Prostate gland (tissue), 2 donors: Measurements from ENCODE around the gene HERC3. TPM values are rescaled to one million over a fixed set of nuclear protein-coding genes. Genes with fewer than 3 reads are reported as not detected.

ENCODE experiments used
- DNase-seq: peaks from one replicate; pipeline ENCODE4 v3.0.0-alpha.2; 2019; ENCODE audit warnings: low spot score
- H3K27ac ChIP-seq, 2 donors: fragments of 200-600 bp; sonication (generic); 2 replicates each; pipeline ENCODE4 v1.5.1; 2017 to 2019
- H3K27me3 ChIP-seq: fragments of 200-600 bp; sonication (generic); replicated peaks from 2 replicates; pipeline ENCODE4 v1.5.1; 2019; ENCODE audit not compliant: insufficient read depth
- H3K36me3 ChIP-seq, 2 donors: fragments of 200-600 bp; sonication (generic); 1 replicate in 1 of 2; 2 replicates in 1 of 2; pipeline versions ENCODE4 v1.5.1 to v1.8.1; 2017 to 2019
- H3K4me1 ChIP-seq: fragments of 200-600 bp; sonication (generic); replicated peaks from 2 replicates; pipeline ENCODE4 v1.5.1; 2019
- H3K4me3 ChIP-seq, 2 donors: fragments of 200-600 bp; sonication (generic); 2 replicates each; pipeline ENCODE4 v1.5.1; 2017 to 2019
- H3K9me3 ChIP-seq: fragments of 200-600 bp; sonication (generic); 2 replicates; pipeline ENCODE4 v1.5.1; 2017
- CTCF ChIP-seq, 4 experiments: fragments of 200-600 bp in 2 of 4; fragments of 450-650 bp in 2 of 4; sonication (generic) in 2 of 4; IDR thresholded peaks; 1 replicate in 3 of 4; 2 replicates in 1 of 4; pipeline ENCODE4 v1.5.1; 2016 to 2019; ENCODE audit warnings: antibody characterized with exemption in 4 of 4, mild to moderate bottlenecking in 2 of 4, moderate library complexity in 2 of 4
- POLR2A ChIP-seq: fragments of 450-650 bp; IDR thresholded peaks from one replicate; pipeline ENCODE4 v1.6.1; 2016; ENCODE audit warnings: antibody characterized with exemption, mild to moderate bottlenecking
- POLR2AphosphoS5 ChIP-seq: sonication (generic); formaldehyde crosslinking; IDR thresholded peaks from one replicate; pipeline ENCODE4 v1.6.1; 2017; ENCODE audit warnings: antibody characterized with exemption
- WGBS: methylation state at CpG from one replicate; pipeline ENCODE4 v1.1.5; 2018; 5-methylcytosine and 5-hydroxymethylcytosine counted together
- intact Hi-C: fragments of 100-400 bp; cut with DNase I; formaldehyde crosslinking; loops from one replicate; pipeline ENCODE4 v1.14.2; 2022
- total RNA-seq, 2 donors: library from RNA; depleted of rRNA; stranded (reverse); fragments of >200 nt; gene quantifications; one replicate each; pipeline ENCODE4 v1.1.0, GENCODE V29; 2016

Gene HERC3
- total RNA-seq, 2 donors from 2014 or later, result 36.5 to 42.2 TPM

- no peaks in the 10 kb centered on the region for H3K36me3 ChIP-seq
- intact Hi-C loops, result no loop called here
- peak overlapping the region in 1 of 2 donors; percentile 2 for H3K27ac ChIP-seq
- 94% methylated on average over 3 of the region's 3 CpGs for WGBS
- TF ChIP-seq CTCF (IDR thresholded peaks at IDR 0.05) (no peak), POLR2A (no peak), POLR2AphosphoS5 (no peak)
- H3K4me3 ChIP-seq, result no peak overlapping the region
- H3K9me3 ChIP-seq, result no peaks in the 10 kb centered on the region
- H3K27me3 ChIP-seq, result no peaks in the 10 kb centered on the region
- H3K4me1 ChIP-seq, result peaks cover 15% of the 10 kb centered on the region
- DNase-seq, result no peak
Observed at GRCh38 chr4:88734403-88734949, 142.2 kb downstream of the HERC3 start.

- Histone ChIP-seq H3K36me3 (no peaks in the 10 kb centered on the region), H3K27ac (peak overlapping the region; percentile 13 to 65), H3K4me3 (no peak overlapping the region), H3K4me1 (peaks cover 15% of the 10 kb centered on the region), H3K27me3 (no peaks in the 10 kb centered on the region), H3K9me3 (no peaks in the 10 kb centered on the region)
- DNase-seq, result no peak
- intact Hi-C loops, result no loop called here
- TF ChIP-seq POLR2A (no peak), CTCF (IDR thresholded peaks at IDR 0.05) (no peak), POLR2AphosphoS5 (peak; percentile 35)
- 16% methylated on average over 1 of the region's 1 CpG for WGBS
Observed at GRCh38 chr4:88735564-88735963, 143.3 kb downstream of the HERC3 start.

DNA sequence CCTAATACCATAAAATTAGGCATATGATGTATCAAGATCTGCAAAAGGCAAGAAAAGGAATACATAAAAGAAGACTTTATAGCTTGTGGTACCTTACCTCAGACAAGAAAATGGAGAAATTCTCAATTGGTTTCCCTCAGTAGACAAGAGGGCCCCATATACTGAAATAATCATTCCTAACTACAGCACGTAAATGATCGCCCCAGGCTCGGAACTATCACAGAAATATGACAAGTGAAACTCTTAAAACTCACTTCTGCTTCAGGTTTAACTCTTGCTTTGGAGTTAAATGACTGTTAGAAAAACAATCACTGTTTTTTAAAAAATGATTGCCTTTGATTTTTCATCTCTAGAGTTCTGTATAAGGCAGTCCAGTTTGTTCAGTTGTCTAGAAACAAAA, 144.0 kb downstream of the HERC3 start:
- Histone ChIP-seq H3K4me1 (peaks cover 15% of the 10 kb centered on the region), H3K27me3 (no peaks in the 10 kb centered on the region), H3K4me3 (no peak overlapping the region), H3K27ac (peak overlapping the region; percentile 63 to 65), H3K9me3 (no peaks in the 10 kb centered on the region), H3K36me3 (no peaks in the 10 kb centered on the region)
- TF ChIP-seq CTCF (IDR thresholded peaks at IDR 0.05), result no peak
- no peak for TF ChIP-seq POLR2A
- no peak for TF ChIP-seq POLR2AphosphoS5
- intact Hi-C loops, result no loop called here
- WGBS, result 59% methylated on average over 3 of the region's 3 CpGs
- DNase-seq, result no peak

DNA sequence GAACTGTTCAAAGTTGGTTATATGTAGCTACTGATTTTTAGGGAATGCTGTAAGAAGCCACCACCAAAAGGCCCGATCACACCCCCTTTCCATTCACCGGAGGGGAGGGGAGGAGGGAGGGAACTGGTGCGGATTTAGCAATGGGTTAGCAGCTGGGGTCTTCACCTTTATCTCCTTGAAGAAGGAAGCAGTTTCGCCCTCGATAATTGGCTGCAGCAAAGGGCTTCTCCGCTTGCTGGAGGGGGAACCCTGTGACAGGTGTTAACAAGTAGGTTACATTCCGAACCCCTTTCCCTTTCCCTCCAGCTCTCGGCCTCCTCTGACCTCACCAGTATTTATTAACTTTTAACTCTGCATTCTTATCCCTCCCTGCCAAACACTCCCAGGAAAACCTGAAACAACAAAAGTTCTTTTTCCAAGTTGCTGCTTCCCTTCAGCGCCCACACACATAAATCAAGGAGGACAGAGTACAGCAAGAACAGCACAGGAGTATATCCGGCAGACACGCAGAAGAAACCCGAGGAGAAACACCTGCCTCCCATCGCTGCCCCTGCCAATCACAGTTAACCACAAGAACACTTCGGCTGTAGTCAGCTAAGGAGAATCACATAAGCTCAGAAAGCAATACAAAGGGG, 145.1 kb downstream of the HERC3 start:
- Histone ChIP-seq H3K27ac (peak overlapping the region; percentile 63 to 65), H3K9me3 (no peaks in the 10 kb centered on the region), H3K36me3 (no peaks in the 10 kb centered on the region), H3K4me1 (peaks cover 15% of the 10 kb centered on the region), H3K4me3 (no peak overlapping the region), H3K27me3 (no peaks in the 10 kb centered on the region)
- WGBS, result 6% methylated on average over 14 of the region's 14 CpGs
- DNase-seq, result peak; percentile 77
- intact Hi-C loops, result no loop called here
- TF ChIP-seq CTCF (IDR thresholded peaks at IDR 0.05), result no peak
- TF ChIP-seq POLR2AphosphoS5, result peak; percentile 68
- no peak for TF ChIP-seq POLR2A

DNA sequence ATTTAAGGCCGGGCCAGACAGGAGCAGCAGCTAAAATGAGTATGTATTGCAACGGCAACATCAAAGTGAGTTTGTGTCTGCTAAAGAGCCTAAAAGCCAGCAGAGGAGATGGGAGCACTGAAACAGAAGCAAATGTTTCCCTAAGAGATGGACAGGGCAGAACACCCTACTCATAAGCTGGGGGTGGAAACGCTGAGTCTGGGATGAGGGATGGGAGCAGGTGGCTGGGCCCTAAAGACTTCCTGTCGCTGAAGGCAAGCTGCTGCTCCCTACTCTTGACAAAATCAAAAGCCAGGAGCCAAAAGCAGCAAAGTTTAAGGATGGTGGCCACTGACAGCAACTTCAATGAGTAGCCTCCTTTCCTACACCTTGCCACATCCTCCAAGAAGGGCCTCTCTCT, 145.9 kb downstream of the HERC3 start:
- Histone ChIP-seq H3K9me3 (no peaks in the 10 kb centered on the region), H3K36me3 (no peaks in the 10 kb centered on the region), H3K27me3 (no peaks in the 10 kb centered on the region), H3K27ac (peak overlapping the region; percentile 63 to 65), H3K4me3 (no peak overlapping the region), H3K4me1 (peaks cover 15% of the 10 kb centered on the region)
- DNase-seq, result no peak
- 57% methylated on average over 4 of the region's 4 CpGs for WGBS
- intact Hi-C loops, result no loop called here
- TF ChIP-seq POLR2A (no peak), CTCF (IDR thresholded peaks at IDR 0.05) (no peak), POLR2AphosphoS5 (no peak)
